ENCODE measurements around the gene SYT9. TPM values are rescaled to one million over a fixed set of nuclear protein-coding genes. Genes with fewer than 3 reads are reported as not detected.

Gene SYT9
- total and polyA plus RNA-seq, 12 donors, result 0.94 to 17.7 (median 5.0) TPM

- 83 to 94% (median 88%) methylated on average over 2 of the region's 2 CpGs for WGBS, 4 donors
- DNase-seq, result no peak
- Histone ChIP-seq H3K36me3 (replicated peaks in 1 of 2) (no peaks in the 10 kb centered on the region), H3K27ac (no peak overlapping the region), H3K27me3 (no peaks in the 10 kb centered on the region), H3K9me3 (replicated peaks in 1 of 3) (no peaks in the 10 kb centered on the region), H3K4me1 (replicated peaks in 1 of 2) (no peaks in the 10 kb centered on the region), H3K4me3 (no peak overlapping the region)
- intact Hi-C loops (cut with DNase I), result no loop called here
- no peak for TF ChIP-seq POLR2A (IDR thresholded peaks at IDR 0.05)
- no peak for TF ChIP-seq CTCF (IDR thresholded peaks at IDR 0.05)
Observed at GRCh38 chr11:7418906-7419305, 167.2 kb downstream of the SYT9 start.

GRCh38 chr11:7421136-7421535 lies 169.4 kb downstream of the SYT9 start:
- intact Hi-C loops (cut with DNase I), result no loop called here
- H3K4me1 ChIP-seq (replicated peaks in 1 of 2), result no peaks in the 10 kb centered on the region
- no peaks in the 10 kb centered on the region for H3K27me3 ChIP-seq
- no peaks in the 10 kb centered on the region for H3K9me3 ChIP-seq (replicated peaks in 1 of 3)
- no peak overlapping the region for H3K4me3 ChIP-seq
- TF ChIP-seq CTCF (IDR thresholded peaks at IDR 0.05) (no peak), POLR2A (IDR thresholded peaks at IDR 0.05) (no peak)
- DNase-seq, result no peak
- H3K27ac ChIP-seq, result no peak overlapping the region
- 53 to 100% (median 88%) methylated on average over 1 of the region's 1 CpG for WGBS, 4 donors
- no peaks in the 10 kb centered on the region for H3K36me3 ChIP-seq (replicated peaks in 1 of 2)

DNA sequence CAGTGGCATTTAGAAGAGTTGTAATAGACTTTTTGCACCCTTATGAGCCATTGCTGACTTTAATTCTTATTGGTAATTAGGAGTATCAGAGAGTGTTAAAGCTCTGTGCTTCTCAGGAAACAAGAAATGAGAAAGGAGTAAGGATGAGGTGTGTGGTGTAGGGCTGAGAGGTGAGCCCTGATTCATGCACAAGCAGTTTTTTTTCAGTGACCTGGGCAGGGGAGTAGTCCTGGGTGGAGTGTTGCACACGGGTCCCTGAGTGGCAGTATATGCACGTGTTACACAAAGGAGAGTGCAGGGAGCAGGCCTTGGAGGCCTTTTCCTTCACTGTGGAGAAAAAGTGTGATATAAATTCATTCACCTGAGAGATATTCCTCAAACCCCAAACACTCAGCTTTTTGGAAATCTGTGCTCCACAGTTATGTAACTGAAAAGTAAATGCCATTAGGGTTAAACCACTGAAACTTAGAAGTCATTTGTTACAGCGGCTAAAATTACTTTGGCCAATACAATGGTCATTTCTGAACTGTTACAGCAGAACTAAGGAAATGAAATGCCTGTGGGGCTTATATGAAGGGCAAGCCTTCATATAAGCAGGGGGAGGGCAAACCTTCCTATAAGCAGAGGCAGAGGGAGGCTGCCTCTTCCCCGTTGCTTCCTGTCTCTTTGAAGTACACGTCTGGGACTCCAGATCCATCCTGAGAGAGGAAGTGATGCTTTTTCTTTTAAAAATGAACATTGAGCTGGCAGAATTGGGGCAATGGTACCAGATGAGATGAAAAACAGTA lies 171.0 kb downstream of the SYT9 start:
- DNase-seq, result no peak
- no peaks in the 10 kb centered on the region for H3K9me3 ChIP-seq (replicated peaks in 1 of 3)
- TF ChIP-seq POLR2A (IDR thresholded peaks at IDR 0.05) (no peak), CTCF (IDR thresholded peaks at IDR 0.05) (no peak)
- H3K27me3 ChIP-seq, result no peaks in the 10 kb centered on the region
- 54 to 70% (median 65%) methylated on average over 5 of the region's 5 CpGs for WGBS, 4 donors
- H3K27ac ChIP-seq, result no peak overlapping the region
- no peaks in the 10 kb centered on the region for H3K36me3 ChIP-seq (replicated peaks in 1 of 2)
- no peak overlapping the region for H3K4me3 ChIP-seq
- intact Hi-C loops (cut with DNase I), result no loop called here
- H3K4me1 ChIP-seq (replicated peaks in 1 of 2), result no peaks in the 10 kb centered on the region

- no peak overlapping the region for H3K4me3 ChIP-seq
- H3K9me3 ChIP-seq (replicated peaks in 1 of 3), result no peaks in the 10 kb centered on the region
- no peak overlapping the region for H3K27ac ChIP-seq
- intact Hi-C loops (cut with DNase I), result no loop called here
- WGBS, 4 donors, result 65 to 82% (median 67%) methylated on average over 2 to 3 of the region's 3 CpGs
- TF ChIP-seq POLR2A (IDR thresholded peaks at IDR 0.05) (no peak), CTCF (IDR thresholded peaks at IDR 0.05) (no peak)
- no peaks in the 10 kb centered on the region for H3K4me1 ChIP-seq (replicated peaks in 1 of 2)
- no peak for DNase-seq
- H3K27me3 ChIP-seq, result no peaks in the 10 kb centered on the region
- H3K36me3 ChIP-seq (replicated peaks in 1 of 2), result no peaks in the 10 kb centered on the region
Observed at GRCh38 chr11:7423946-7424345, 172.2 kb downstream of the SYT9 start.
